H1 (cell line): Measurements from ENCODE around the gene DISP3. TPM values are rescaled to one million over a fixed set of nuclear protein-coding genes. Genes with fewer than 3 reads are reported as not detected.

Experiments
- CTCF ChIA-PET: fragments of 300-600 bp; sonication (Branson Sonifier 250); formaldehyde crosslinking; loops from one replicate; lab custom pipeline; 2021; ENCODE audit not compliant: partially characterized antibody; lab: Charles Lee
- POLR2A ChIA-PET: fragments of 300-600 bp; sonication (Branson Sonifier 250); formaldehyde crosslinking; loops from one replicate; lab custom pipeline; 2021; ENCODE audit warnings: inconsistent platforms; ENCODE audit not compliant: partially characterized antibody; lab: Charles Lee
- DNase-seq, 2 experiments: peaks; one replicate each; pipeline versions ENCODE4 v3.0.0 to v3.0.0-alpha.2; 2010 to 2022; ENCODE audit warnings: low spot score in 2 of 2, low read depth in 1 of 2, mixed read lengths in 1 of 2
- FAIRE-seq: peaks from 2 replicates; lab custom pipeline; 2011; peaks lifted over from hg19 to GRCh38; lab: Jason Lieb, UNC
- H2AFZ ChIP-seq: 2 replicates; pipeline ENCODE4 v1.8.1; 2012; ENCODE audit warnings: low read length, inconsistent platforms
- H2AK5ac ChIP-seq: 2 replicates; pipeline ENCODE4 v1.6.1; 2013; ENCODE audit warnings: low read depth, low read length
- H2BK120ac ChIP-seq: replicated peaks from 2 replicates; pipeline ENCODE3; 2013; ENCODE audit warnings: low read depth, low read length, inconsistent platforms
- H2BK12ac ChIP-seq: 2 replicates; pipeline ENCODE4 v1.6.1; 2013; ENCODE audit warnings: low read depth, low read length
- H2BK15ac ChIP-seq: 2 replicates; pipeline ENCODE4 v1.6.1; 2013; ENCODE audit warnings: low read length
- H2BK20ac ChIP-seq: 2 replicates; pipeline ENCODE4 v1.6.1; 2013; ENCODE audit warnings: low read length
- H2BK5ac ChIP-seq: 2 replicates; pipeline ENCODE4 v1.6.1; 2013; ENCODE audit warnings: low read depth, low read length
- H3K14ac ChIP-seq: 2 replicates; pipeline ENCODE4 v1.6.1; 2013; ENCODE audit warnings: inconsistent platforms; ENCODE audit not compliant: insufficient read length
- H3K18ac ChIP-seq: 2 replicates; pipeline ENCODE4 v1.6.1; 2013; ENCODE audit warnings: low read length; ENCODE audit errors: extremely low read depth
- H3K23ac ChIP-seq: 2 replicates; pipeline ENCODE4 v1.6.1; 2013; ENCODE audit warnings: inconsistent platforms; ENCODE audit not compliant: insufficient read length
- H3K23me2 ChIP-seq: 2 replicates; pipeline ENCODE4 v1.6.1; 2013; ENCODE audit warnings: low read depth, low read length
- H3K27ac ChIP-seq: 2 replicates; pipeline ENCODE4 v1.6.1; 2011; ENCODE audit warnings: low read depth, low read length, inconsistent platforms
- H3K27me3 ChIP-seq, 4 experiments: replicated peaks in 1 of 4; 1 replicate in 1 of 4; 2 replicates in 3 of 4; pipeline versions ENCODE4 v1.6.1 to v1.8.1; 2011 to 2013; ENCODE audit warnings: low read length in 3 of 4, mild to moderate bottlenecking in 3 of 4, inconsistent platforms in 2 of 4, mixed read lengths in 2 of 4, moderate library complexity in 1 of 4; ENCODE audit not compliant: control insufficient read depth in 3 of 4, insufficient read depth in 3 of 4; ENCODE audit errors: extremely low read depth in 1 of 4
- H3K36me3 ChIP-seq, 4 experiments: 2 replicates each; pipeline versions ENCODE4 v1.6.1 to v1.8.1; 2011 to 2013; ENCODE audit warnings: mild to moderate bottlenecking in 4 of 4, low read length in 3 of 4, moderate library complexity in 2 of 4, control low read depth in 1 of 4, inconsistent platforms in 1 of 4; ENCODE audit not compliant: insufficient read depth in 4 of 4, control insufficient read depth in 2 of 4
- H3K4ac ChIP-seq: replicated peaks from 2 replicates; pipeline ENCODE3; 2013; ENCODE audit warnings: low read length, low read depth, mixed read lengths, inconsistent platforms; ENCODE audit not compliant: insufficient read length
- H3K4me1 ChIP-seq, 4 experiments: replicated peaks in 1 of 4; 1 replicate in 1 of 4; 2 replicates in 3 of 4; pipeline versions ENCODE4 v1.6.1 to v1.8.1; 2011 to 2013; ENCODE audit warnings: low read length in 3 of 4, inconsistent platforms in 2 of 4, mixed read lengths in 1 of 4; ENCODE audit not compliant: insufficient read depth in 4 of 4, control insufficient read depth in 3 of 4
- H3K4me2 ChIP-seq, 2 experiments: 2 replicates each; pipeline versions ENCODE4 v1.6.1 to v1.8.1; 2011 to 2013; ENCODE audit warnings: low read depth in 2 of 2, low read length in 2 of 2, control low read depth in 1 of 2, inconsistent platforms in 1 of 2, mild to moderate bottlenecking in 1 of 2; ENCODE audit not compliant: insufficient read depth in 1 of 2
- H3K4me3 ChIP-seq, 4 experiments: fragments of 200-600, 300-600 bp in 1 of 4; sonication (generic), shearing (Covaris generic), sonication (Bioruptor Twin) in 1 of 4; 2 replicates each; pipeline versions ENCODE4 v1.5.1 to v1.8.1; 2011 to 2016; ENCODE audit warnings: low read length in 4 of 4, low read depth in 3 of 4, control low read depth in 2 of 4, inconsistent platforms in 2 of 4, mild to moderate bottlenecking in 2 of 4, mixed read lengths in 1 of 4, moderate library complexity in 1 of 4; ENCODE audit not compliant: insufficient read depth in 2 of 4; ENCODE audit errors: extremely low read depth in 1 of 4
- H3K56ac ChIP-seq: replicated peaks from 2 replicates; pipeline ENCODE3; 2013; ENCODE audit warnings: low read depth, mild to moderate bottlenecking, mixed read lengths, low read length, inconsistent platforms; ENCODE audit not compliant: insufficient read length
- H3K79me1 ChIP-seq: 2 replicates; pipeline ENCODE4 v1.6.1; 2013; ENCODE audit warnings: low read depth, low read length, control low read depth
- H3K79me2 ChIP-seq, 2 experiments: 2 replicates each; pipeline versions ENCODE4 v1.6.1 to v1.8.1; 2012 to 2013; ENCODE audit warnings: low read length in 2 of 2, mild to moderate bottlenecking in 2 of 2, inconsistent platforms in 1 of 2; ENCODE audit not compliant: insufficient read depth in 2 of 2, control insufficient read depth in 1 of 2
- H3K9ac ChIP-seq, 4 experiments: replicated peaks in 1 of 4; 1 replicate in 1 of 4; 2 replicates in 3 of 4; pipeline versions ENCODE4 v1.6.1 to v1.8.1; 2011 to 2013; ENCODE audit warnings: low read depth in 3 of 4, low read length in 3 of 4, control low read depth in 2 of 4, mild to moderate bottlenecking in 2 of 4, moderate library complexity in 2 of 4, inconsistent platforms in 1 of 4; ENCODE audit errors: extremely low read depth in 1 of 4
- H3K9me3 ChIP-seq, 2 experiments: 2 replicates each; pipeline versions ENCODE4 v1.6.1 to v1.8.1; 2012 to 2013; ENCODE audit warnings: mild to moderate bottlenecking in 2 of 2, moderate library complexity in 2 of 2, control low read depth in 1 of 2, inconsistent platforms in 1 of 2, low read depth in 1 of 2, low read length in 1 of 2, mixed read lengths in 1 of 2; ENCODE audit not compliant: insufficient read depth in 2 of 2
- H4K20me1 ChIP-seq, 2 experiments: replicated peaks in 1 of 2; 2 replicates each; pipeline versions ENCODE3 to v1.8.1; 2011 to 2013; ENCODE audit warnings: inconsistent platforms in 2 of 2, low read length in 2 of 2, mild to moderate bottlenecking in 1 of 2; ENCODE audit not compliant: insufficient read depth in 2 of 2, control insufficient read depth in 1 of 2
- H4K5ac ChIP-seq: 2 replicates; pipeline ENCODE4 v1.6.1; 2013; ENCODE audit warnings: low read length, low read depth, mixed read lengths, inconsistent platforms; ENCODE audit not compliant: insufficient read length
- H4K8ac ChIP-seq: 2 replicates; pipeline ENCODE4 v1.8.0; 2013; ENCODE audit warnings: mild to moderate bottlenecking, moderate library complexity, low read length, inconsistent platforms; ENCODE audit not compliant: insufficient read depth; ENCODE audit errors: extremely low read depth
- H4K91ac ChIP-seq: replicated peaks from 2 replicates; pipeline ENCODE3; 2013; ENCODE audit warnings: low read length, mixed read lengths, inconsistent platforms; ENCODE audit not compliant: insufficient read length
- CREB1 ChIP-seq: IDR thresholded peaks from 2 replicates; pipeline ENCODE4 v1.6.1; 2012; ENCODE audit warnings: inconsistent platforms
- GTF2F1 ChIP-seq: IDR thresholded peaks from 2 replicates; pipeline ENCODE4 v1.6.1; 2012; ENCODE audit warnings: low read depth, low read length, improper control_type of control experiment, borderline replicate concordance
- HDAC2 ChIP-seq, 2 experiments: fragments of 300-600 bp in 1 of 2; sonication (generic) in 1 of 2; IDR thresholded peaks; 2 replicates each; pipeline ENCODE4 v1.6.1; 2011 to 2012; ENCODE audit warnings: low read depth in 2 of 2, low read length in 2 of 2, mild to moderate bottlenecking in 2 of 2, moderate library complexity in 2 of 2, borderline replicate concordance in 1 of 2, inconsistent platforms in 1 of 2
- RNF2 ChIP-seq: fragments of 200-900, 300-1000 bp; sonication (generic); IDR thresholded peaks from 2 replicates; pipeline ENCODE4 v1.7.1; 2016; ENCODE audit warnings: borderline replicate concordance, low read depth, mild to moderate bottlenecking, antibody characterized with exemption, low read length; ENCODE audit not compliant: poor library complexity, severe bottlenecking; ENCODE audit errors: missing control alignments
- TCF12 ChIP-seq: IDR thresholded peaks from 2 replicates; pipeline ENCODE4 v1.6.1; 2011; ENCODE audit warnings: low read depth, mild to moderate bottlenecking, low read length
- WGBS, 2 experiments: shearing (Covaris generic) in 1 of 2; methylation state at CpG; one replicate each; pipeline versions ENCODE4 v1.1.6 to v1.1.7; 2013 to 2015; ENCODE audit warnings: low lambda C conversion rate in 2 of 2, mixed read lengths in 2 of 2, inconsistent platforms in 1 of 2, low coverage in 1 of 2, missing lambda C conversion rate in 1 of 2; ENCODE audit not compliant: insufficient replicate concordance in 2 of 2, insufficient coverage in 1 of 2, insufficient read length in 1 of 2; ENCODE audit errors: extremely low coverage in 1 of 2, missing lambda C conversion rate in 1 of 2; 5-methylcytosine and 5-hydroxymethylcytosine counted together
- polyA plus RNA-seq, 7 experiments: library from polyadenylated mRNA; depleted of rRNA in 3 of 7; stranded (reverse) in 5 of 7; unstranded in 2 of 7; fragments of >200 nt in 5 of 7; fragments of 200-250 nt in 2 of 7; gene quantifications; 1 replicate in 5 of 7; 2 replicates in 1 of 7; 4 replicates in 1 of 7; pipeline versions ENCODE4 v1.2.1 to v1.2.3, GENCODE V29; 2011 to 2013; ENCODE audit warnings: missing spikeins in 2 of 7, mixed read lengths in 2 of 7
- total RNA-seq: library from RNA; stranded (reverse); fragmentation: NEBNext Ultra II Directional; extraction: Animal tissue kit (Norgen Biotek cat#: 25700); gene quantifications from 2 replicates; pipeline ENCODE4 v1.2.1, GENCODE V29; 2021
- TF ChIP-seq, protein P1 (sequence below): IDR thresholded peaks from 2 replicates; pipeline ENCODE4 v1.6.1; 2012; ENCODE audit warnings: low read length, inconsistent platforms

DISP3 gene
- total and polyA plus RNA-seq, 2 of the 8 experiments (the other 6 are each of a cell fraction or from before 2014, with no cell fraction given) = 3.4 to 4.6 TPM

DNA sequence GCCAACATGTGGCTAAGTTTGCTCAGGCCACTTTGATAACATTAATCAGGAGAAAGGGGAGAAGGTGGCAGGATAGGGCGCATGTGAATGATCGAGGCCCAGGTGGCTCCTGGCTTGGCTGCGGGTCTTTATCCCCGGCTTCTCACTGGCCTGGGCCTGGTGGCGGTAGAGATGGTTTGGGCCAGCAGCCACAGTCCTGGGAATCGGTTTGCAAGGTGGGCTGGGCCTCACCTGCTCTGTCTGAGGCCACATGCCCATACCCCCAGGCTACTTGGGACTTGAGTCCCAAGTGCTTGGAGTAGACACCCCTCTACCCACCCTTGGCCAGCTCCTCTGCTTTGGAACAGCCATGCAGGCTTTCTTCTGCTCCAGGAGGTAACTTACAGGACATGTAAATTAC is 49.7 kb upstream of the DISP3 start:
- no peak overlapping the region for H3K4ac ChIP-seq
- H3K27me3 ChIP-seq = no peaks in the 10 kb centered on the region
- no peak overlapping the region for H3K18ac ChIP-seq
- H3K14ac ChIP-seq = no peak overlapping the region
- CTCF ChIA-PET = interaction anchor here (0.7 to 1.2 kb wide), 5 partner anchors 38 to 215 kb away, joined by 3 to 4 read pairs (median 3); partner anchors contain the start of gene MTOR
- no peak overlapping the region for H2BK12ac ChIP-seq
- no peaks in the 10 kb centered on the region for H3K36me3 ChIP-seq
- H3K4me3 ChIP-seq = no peak overlapping the region
- H3K4me2 ChIP-seq = no peak overlapping the region
- no peak overlapping the region for H3K56ac ChIP-seq
- no peaks in the 10 kb centered on the region for H3K23me2 ChIP-seq
- H3K27ac ChIP-seq = no peak overlapping the region
- no peak overlapping the region for H2AK5ac ChIP-seq
- no peaks in the 10 kb centered on the region for H4K20me1 ChIP-seq
- no peaks in the 10 kb centered on the region for H3K9me3 ChIP-seq
- no peak overlapping the region for H2BK20ac ChIP-seq
- no peak overlapping the region for H4K91ac ChIP-seq
- FAIRE-seq = no peak
- no peaks in the 10 kb centered on the region for H3K79me1 ChIP-seq
- POLR2A ChIA-PET = no interaction called here
- H2AFZ ChIP-seq = no peak overlapping the region
- no peak overlapping the region for H3K23ac ChIP-seq
- H2BK120ac ChIP-seq = no peak overlapping the region
- H3K9ac ChIP-seq = no peak overlapping the region
- TF ChIP-seq, protein P1, sequence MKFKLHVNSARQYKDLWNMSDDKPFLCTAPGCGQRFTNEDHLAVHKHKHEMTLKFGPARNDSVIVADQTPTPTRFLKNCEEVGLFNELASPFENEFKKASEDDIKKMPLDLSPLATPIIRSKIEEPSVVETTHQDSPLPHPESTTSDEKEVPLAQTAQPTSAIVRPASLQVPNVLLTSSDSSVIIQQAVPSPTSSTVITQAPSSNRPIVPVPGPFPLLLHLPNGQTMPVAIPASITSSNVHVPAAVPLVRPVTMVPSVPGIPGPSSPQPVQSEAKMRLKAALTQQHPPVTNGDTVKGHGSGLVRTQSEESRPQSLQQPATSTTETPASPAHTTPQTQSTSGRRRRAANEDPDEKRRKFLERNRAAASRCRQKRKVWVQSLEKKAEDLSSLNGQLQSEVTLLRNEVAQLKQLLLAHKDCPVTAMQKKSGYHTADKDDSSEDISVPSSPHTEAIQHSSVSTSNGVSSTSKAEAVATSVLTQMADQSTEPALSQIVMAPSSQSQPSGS = no peak
- no peak for TF ChIP-seq TCF12
- no peak for TF ChIP-seq RNF2
- no peak for TF ChIP-seq HDAC2 (IDR thresholded peaks at IDR 0.05; ENCODE audit: borderline replicate concordance in 1 of 2, low read depth in 2 of 2, low read length in 2 of 2)
- no peak for TF ChIP-seq CREB1
- TF ChIP-seq GTF2F1 = no peak
- peaks cover 0 to 3% (median 0%) of the 10 kb centered on the region in 4 experiments; a peak in 2 of 7 replicates for H3K4me1 ChIP-seq
- no peak overlapping the region for H4K8ac ChIP-seq
- no peaks in the 10 kb centered on the region for H3K79me2 ChIP-seq
- no peak overlapping the region for H4K5ac ChIP-seq
- H2BK15ac ChIP-seq = no peak overlapping the region
- 89% methylated on average over 6 of the region's 6 CpGs; no CpG with 5 or more reads in 1 of the 2 experiments for WGBS, 2 experiments
- no peak for DNase-seq
- no peak overlapping the region for H2BK5ac ChIP-seq
